ENCODE measurements around the gene PITX3. TPM values are rescaled to one million over a fixed set of nuclear protein-coding genes. Genes with fewer than 3 reads are reported as not detected.

PITX3 gene
- polyA plus RNA-seq, 3 donors = not detected

- peaks cover 88% of the 10 kb centered on the region for H4K20me1 ChIP-seq (ENCODE audit: insufficient read depth, low read length)
- H3K4me1 ChIP-seq (ENCODE audit: control insufficient read depth in 1 of 2, insufficient read depth in 2 of 2, low read length in 2 of 2) = no peaks in the 10 kb centered on the region
- H3K27ac Mint-ChIP-seq = peak overlapping the region in 1 of 7 donors; percentile 57
- H3K27me3 Mint-ChIP-seq (ENCODE audit: low read depth in 3 of 3) = no peaks in the 10 kb centered on the region
- H3K4me3 Mint-ChIP-seq = no peak overlapping the region
- H3K9ac ChIP-seq (ENCODE audit: insufficient read depth, low read length, poor library complexity, severe bottlenecking) = no peak overlapping the region
- no peak overlapping the region for H2AFZ ChIP-seq (ENCODE audit: insufficient read depth, low read depth, low read length, poor library complexity, severe bottlenecking)
- DNase-seq = no peak
- no peaks in the 10 kb centered on the region for H3K27me3 ChIP-seq (ENCODE audit: control insufficient read depth in 2 of 2, insufficient read depth in 2 of 2, low read length in 2 of 2)
- no peak for TF ChIP-seq CTCF (IDR thresholded peaks at IDR 0.05)
- H3K9me3 ChIP-seq (replicated peaks in 1 of 2; ENCODE audit: control insufficient read depth in 1 of 2, insufficient read depth in 1 of 2, low read length in 2 of 2) = no peaks in the 10 kb centered on the region
- no peaks in the 10 kb centered on the region for H3K4me1 Mint-ChIP-seq
- intact Hi-C loops (cut with micrococcal nuclease) = no loop called here
- H3K4me3 ChIP-seq (replicated peaks in 1 of 3; ENCODE audit: low read depth in 2 of 3, low read length in 3 of 3) = no peak overlapping the region
- H3K36me3 Mint-ChIP-seq = peaks cover 71 to 82% of the 10 kb centered on the region in 2 donors
- no peak overlapping the region for H3K4me2 ChIP-seq (replicated peaks; ENCODE audit: extremely low read depth, low read length, poor library complexity, severe bottlenecking)
- no peaks in the 10 kb centered on the region for H3K9me3 Mint-ChIP-seq
- 86% methylated on average over 2 of the region's 4 CpGs for WGBS (ENCODE audit: insufficient coverage)
- H3K27ac ChIP-seq (ENCODE audit: low read depth in 1 of 2, low read length in 2 of 2) = no peak overlapping the region
- H3K36me3 ChIP-seq (replicated peaks in 1 of 2; ENCODE audit: control insufficient read depth in 1 of 2, insufficient read depth in 2 of 2, low read length in 2 of 2) = peaks cover 54 to 94% of the 10 kb centered on the region in 2 donors
- peaks cover 55% of the 10 kb centered on the region for H3K79me2 ChIP-seq (ENCODE audit: insufficient read depth, low read length)
These were observed 21.5 kb upstream of the PITX3 start for GRCh38 chr10:102262744-102263370.

- WGBS (ENCODE audit: insufficient coverage) = 97% methylated on average over 3 of the region's 6 CpGs
- Histone ChIP-seq H3K9me3 (replicated peaks in 1 of 2; ENCODE audit: control insufficient read depth in 1 of 2, insufficient read depth in 1 of 2, low read length in 2 of 2) (no peaks in the 10 kb centered on the region), H3K4me3 (replicated peaks in 1 of 3; ENCODE audit: low read depth in 2 of 3, low read length in 3 of 3) (no peak overlapping the region), H4K20me1 (ENCODE audit: insufficient read depth, low read length) (peaks cover 88% of the 10 kb centered on the region), H3K27me3 (ENCODE audit: control insufficient read depth in 2 of 2, insufficient read depth in 2 of 2, low read length in 2 of 2) (no peaks in the 10 kb centered on the region), H3K27ac (ENCODE audit: low read depth in 1 of 2, low read length in 2 of 2) (no peak overlapping the region), H3K4me1 (ENCODE audit: control insufficient read depth in 1 of 2, insufficient read depth in 2 of 2, low read length in 2 of 2) (no peaks in the 10 kb centered on the region), H3K36me3 (replicated peaks in 1 of 2; ENCODE audit: control insufficient read depth in 1 of 2, insufficient read depth in 2 of 2, low read length in 2 of 2) (peaks cover 52 to 91% of the 10 kb centered on the region in 2 donors), H3K79me2 (ENCODE audit: insufficient read depth, low read length) (peaks cover 64% of the 10 kb centered on the region), H3K9ac (ENCODE audit: insufficient read depth, low read length, poor library complexity, severe bottlenecking) (no peak overlapping the region), H2AFZ (ENCODE audit: insufficient read depth, low read depth, low read length, poor library complexity, severe bottlenecking) (no peak overlapping the region), H3K4me2 (replicated peaks; ENCODE audit: extremely low read depth, low read length, poor library complexity, severe bottlenecking) (no peak overlapping the region)
- H3K36me3 Mint-ChIP-seq = peaks cover 65 to 71% of the 10 kb centered on the region in 2 donors
- no peaks in the 10 kb centered on the region for H3K4me1 Mint-ChIP-seq
- TF ChIP-seq CTCF (IDR thresholded peaks at IDR 0.05) = no peak
- intact Hi-C loops (cut with micrococcal nuclease) = no loop called here
- no peak for DNase-seq
- H3K27ac Mint-ChIP-seq = peak overlapping the region in 1 of 7 donors; percentile 63
- no peak overlapping the region for H3K4me3 Mint-ChIP-seq
- no peaks in the 10 kb centered on the region for H3K27me3 Mint-ChIP-seq (ENCODE audit: low read depth in 3 of 3)
- no peaks in the 10 kb centered on the region for H3K9me3 Mint-ChIP-seq
These were observed 20.5 kb upstream of the PITX3 start for GRCh38 chr10:102261842-102262241.

Measured in CD14-positive monocyte (primary cell).